ENCODE data around the gene ITGAL. TPM values are rescaled to one million over a fixed set of nuclear protein-coding genes. Genes with fewer than 3 reads are reported as not detected.

Gene ITGAL
- total and polyA plus RNA-seq, 2 of the 13 experiments (the other 11 are each of a cell fraction or from before 2014, with no cell fraction given) = 0.86 to 1.2 TPM

DNA sequence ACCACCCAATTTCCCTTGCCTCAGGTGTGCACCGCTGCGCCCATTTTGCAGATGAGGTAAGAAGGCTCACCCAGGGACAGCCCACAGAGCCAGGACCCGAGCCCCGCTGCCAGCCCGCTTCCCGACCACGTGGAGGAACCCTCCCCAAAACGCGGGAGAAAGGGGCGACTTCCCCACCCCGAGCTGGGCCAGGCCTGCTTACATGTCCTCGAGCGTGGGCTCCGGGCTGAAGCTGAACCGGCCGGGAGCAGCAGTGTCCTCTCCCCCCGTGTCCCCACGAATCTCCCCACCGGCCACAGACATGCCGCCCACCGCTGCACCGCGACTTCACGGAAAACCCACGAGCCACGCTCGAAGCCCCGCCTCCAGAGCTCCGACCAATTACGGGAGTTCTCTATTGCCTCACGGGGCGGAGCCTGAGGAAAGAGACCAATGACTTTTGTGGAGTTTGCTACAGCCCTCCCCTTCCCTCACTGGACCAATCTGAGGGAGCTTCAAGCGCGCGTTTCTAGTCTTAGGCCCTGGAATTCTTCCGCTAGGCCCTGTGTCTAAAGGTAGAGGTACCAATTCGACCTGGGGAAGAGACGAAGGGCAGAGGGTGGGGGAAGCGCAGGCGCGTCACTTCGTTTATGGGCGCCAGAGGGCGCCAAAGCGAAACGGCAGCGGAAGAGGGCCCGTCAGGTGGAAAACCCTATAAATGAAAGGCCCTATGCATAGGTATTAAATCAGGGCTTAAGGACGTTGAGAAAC is 42.7 kb upstream of the ITGAL start, which contains the start of gene DCTPP1 (continued):
- TF ChIP-seq, protein P1, sequence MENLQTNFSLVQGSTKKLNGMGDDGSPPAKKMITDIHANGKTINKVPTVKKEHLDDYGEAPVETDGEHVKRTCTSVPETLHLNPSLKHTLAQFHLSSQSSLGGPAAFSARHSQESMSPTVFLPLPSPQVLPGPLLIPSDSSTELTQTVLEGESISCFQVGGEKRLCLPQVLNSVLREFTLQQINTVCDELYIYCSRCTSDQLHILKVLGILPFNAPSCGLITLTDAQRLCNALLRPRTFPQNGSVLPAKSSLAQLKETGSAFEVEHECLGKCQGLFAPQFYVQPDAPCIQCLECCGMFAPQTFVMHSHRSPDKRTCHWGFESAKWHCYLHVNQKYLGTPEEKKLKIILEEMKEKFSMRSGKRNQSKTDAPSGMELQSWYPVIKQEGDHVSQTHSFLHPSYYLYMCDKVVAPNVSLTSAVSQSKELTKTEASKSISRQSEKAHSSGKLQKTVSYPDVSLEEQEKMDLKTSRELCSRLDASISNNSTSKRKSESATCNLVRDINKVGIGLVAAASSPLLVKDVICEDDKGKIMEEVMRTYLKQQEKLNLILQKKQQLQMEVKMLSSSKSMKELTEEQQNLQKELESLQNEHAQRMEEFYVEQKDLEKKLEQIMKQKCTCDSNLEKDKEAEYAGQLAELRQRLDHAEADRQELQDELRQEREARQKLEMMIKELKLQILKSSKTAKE (CRISPR knock-in tag; IDR thresholded peaks at IDR 0.05; ENCODE audit: borderline replicate concordance) = no peak; the same call in 1 of the 2 replicates
- TF ChIP-seq MED13 (CRISPR knock-in tag; IDR thresholded peaks at IDR 0.05) (0 out of 2 replicates have a peak, but pooled peaks have one; percentile 35), HIVEP1 (CRISPR knock-in tag; IDR thresholded peaks at IDR 0.05) (peak; percentile 52), ZMAT3 (CRISPR knock-in tag; conservative IDR thresholded peaks at IDR 0.05) (peak; percentile 30; the same call in 1 of the 2 replicates), NFATC3 (CRISPR knock-in tag; IDR thresholded peaks at IDR 0.05) (no peak), ZNF276 (CRISPR knock-in tag; IDR thresholded peaks at IDR 0.05; ENCODE audit: low read depth) (no peak; the same call in none of the 2 replicates), ZNF20 (CRISPR knock-in tag; IDR thresholded peaks at IDR 0.05) (no peak), ZNF430 (CRISPR knock-in tag; IDR thresholded peaks at IDR 0.05) (peak; percentile 82; the same call in 1 of the 2 replicates), FOXK1 (CRISPR knock-in tag; IDR thresholded peaks at IDR 0.05; ENCODE audit: borderline replicate concordance, low read depth) (peak; percentile 87; the same call in 1 of the 2 replicates), JARID2 (CRISPR knock-in tag; IDR thresholded peaks at IDR 0.05; ENCODE audit: insufficient replicate concordance) (peak; percentile 64), KLF11 (CRISPR knock-in tag; IDR thresholded peaks at IDR 0.05) (peak; percentile 68; the same call in 1 of the 2 replicates), DBP (CRISPR knock-in tag; IDR thresholded peaks at IDR 0.05; ENCODE audit: not compliant biosample characterization) (no peak), ZNF792 (CRISPR knock-in tag; IDR thresholded peaks at IDR 0.05) (peak; percentile 82), TBX2 (CRISPR knock-in tag; IDR thresholded peaks at IDR 0.05; ENCODE audit: borderline replicate concordance) (peak; percentile 88; the same call in 1 of the 2 replicates), ELF3 (CRISPR knock-in tag; IDR thresholded peaks at IDR 0.05) (peak; percentile 84), GATA4 (IDR thresholded peaks at IDR 0.05; ENCODE audit: borderline replicate concordance, low read depth) (no peak), CSRNP2 (CRISPR knock-in tag; conservative IDR thresholded peaks at IDR 0.05; ENCODE audit: low read depth) (no peak), PHF8 (CRISPR knock-in tag; IDR thresholded peaks at IDR 0.05) (peak; percentile 81)
- TF ChIP-seq, protein P2, sequence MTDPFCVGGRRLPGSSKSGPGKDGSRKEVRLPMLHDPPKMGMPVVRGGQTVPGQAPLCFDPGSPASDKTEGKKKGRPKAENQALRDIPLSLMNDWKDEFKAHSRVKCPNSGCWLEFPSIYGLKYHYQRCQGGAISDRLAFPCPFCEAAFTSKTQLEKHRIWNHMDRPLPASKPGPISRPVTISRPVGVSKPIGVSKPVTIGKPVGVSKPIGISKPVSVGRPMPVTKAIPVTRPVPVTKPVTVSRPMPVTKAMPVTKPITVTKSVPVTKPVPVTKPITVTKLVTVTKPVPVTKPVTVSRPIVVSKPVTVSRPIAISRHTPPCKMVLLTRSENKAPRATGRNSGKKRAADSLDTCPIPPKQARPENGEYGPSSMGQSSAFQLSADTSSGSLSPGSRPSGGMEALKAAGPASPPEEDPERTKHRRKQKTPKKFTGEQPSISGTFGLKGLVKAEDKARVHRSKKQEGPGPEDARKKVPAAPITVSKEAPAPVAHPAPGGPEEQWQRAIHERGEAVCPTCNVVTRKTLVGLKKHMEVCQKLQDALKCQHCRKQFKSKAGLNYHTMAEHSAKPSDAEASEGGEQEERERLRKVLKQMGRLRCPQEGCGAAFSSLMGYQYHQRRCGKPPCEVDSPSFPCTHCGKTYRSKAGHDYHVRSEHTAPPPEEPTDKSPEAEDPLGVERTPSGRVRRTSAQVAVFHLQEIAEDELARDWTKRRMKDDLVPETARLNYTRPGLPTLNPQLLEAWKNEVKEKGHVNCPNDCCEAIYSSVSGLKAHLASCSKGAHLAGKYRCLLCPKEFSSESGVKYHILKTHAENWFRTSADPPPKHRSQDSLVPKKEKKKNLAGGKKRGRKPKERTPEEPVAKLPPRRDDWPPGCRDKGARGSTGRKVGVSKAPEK (CRISPR knock-in tag; IDR thresholded peaks at IDR 0.05; ENCODE audit: borderline replicate concordance) = no peak
